Measurements from ENCODE around the gene LRRC23. TPM values are rescaled to one million over a fixed set of nuclear protein-coding genes. Genes with fewer than 3 reads are reported as not detected.
"Not testable (repeated sequence)": the region's sequence is repeated elsewhere in the genome, so short reads cannot be mapped to it uniquely, and the experiment has no call there.

The LRRC23 gene
- total RNA-seq, 3 donors from 2014 or later = 7.4 to 15.4 (median 10.8) TPM

DNA sequence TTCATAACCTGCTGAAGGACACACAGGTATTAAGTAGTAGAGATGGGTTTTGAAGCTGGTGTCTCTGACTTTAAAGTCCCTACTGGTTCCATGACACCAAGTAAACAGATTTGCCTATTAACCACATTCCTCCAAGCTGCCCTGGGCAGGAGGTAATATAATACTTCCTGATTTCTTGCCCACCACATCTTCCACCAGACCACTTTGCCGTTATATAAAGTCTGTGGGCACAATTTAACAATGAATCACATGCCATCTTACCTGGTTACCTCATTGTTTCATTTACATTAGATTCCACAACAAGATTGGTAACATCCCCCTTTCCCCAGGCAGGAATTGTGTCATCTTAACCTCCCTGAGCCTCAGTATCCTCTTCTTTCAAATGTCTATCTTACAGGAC is 900 bp upstream of the LRRC23 start:
- intact Hi-C loops (cut with DNase I; ENCODE audit: low total_unique reads) = no loop called here
- Histone ChIP-seq H3K36me3 (no peaks in the 10 kb centered on the region), H3K27me3 (no peaks in the 10 kb centered on the region), H3K9me3 (no peaks in the 10 kb centered on the region), H3K27ac (peak overlapping the region; percentile 93 to 94), H3K4me1 (no peaks in the 10 kb centered on the region), H3K4me3 (no peak overlapping the region)
- TF ChIP-seq POLR2A (IDR thresholded peaks at IDR 0.05) = no peak
- TF ChIP-seq, protein P1, sequence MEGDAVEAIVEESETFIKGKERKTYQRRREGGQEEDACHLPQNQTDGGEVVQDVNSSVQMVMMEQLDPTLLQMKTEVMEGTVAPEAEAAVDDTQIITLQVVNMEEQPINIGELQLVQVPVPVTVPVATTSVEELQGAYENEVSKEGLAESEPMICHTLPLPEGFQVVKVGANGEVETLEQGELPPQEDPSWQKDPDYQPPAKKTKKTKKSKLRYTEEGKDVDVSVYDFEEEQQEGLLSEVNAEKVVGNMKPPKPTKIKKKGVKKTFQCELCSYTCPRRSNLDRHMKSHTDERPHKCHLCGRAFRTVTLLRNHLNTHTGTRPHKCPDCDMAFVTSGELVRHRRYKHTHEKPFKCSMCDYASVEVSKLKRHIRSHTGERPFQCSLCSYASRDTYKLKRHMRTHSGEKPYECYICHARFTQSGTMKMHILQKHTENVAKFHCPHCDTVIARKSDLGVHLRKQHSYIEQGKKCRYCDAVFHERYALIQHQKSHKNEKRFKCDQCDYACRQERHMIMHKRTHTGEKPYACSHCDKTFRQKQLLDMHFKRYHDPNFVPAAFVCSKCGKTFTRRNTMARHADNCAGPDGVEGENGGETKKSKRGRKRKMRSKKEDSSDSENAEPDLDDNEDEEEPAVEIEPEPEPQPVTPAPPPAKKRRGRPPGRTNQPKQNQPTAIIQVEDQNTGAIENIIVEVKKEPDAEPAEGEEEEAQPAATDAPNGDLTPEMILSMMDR (IDR thresholded peaks at IDR 0.05) = no peak
- no peak for TF ChIP-seq POLR2AphosphoS5 (IDR thresholded peaks at IDR 0.05)
- no peak for DNase-seq (ENCODE audit: low spot score in 2 of 2)

DNA sequence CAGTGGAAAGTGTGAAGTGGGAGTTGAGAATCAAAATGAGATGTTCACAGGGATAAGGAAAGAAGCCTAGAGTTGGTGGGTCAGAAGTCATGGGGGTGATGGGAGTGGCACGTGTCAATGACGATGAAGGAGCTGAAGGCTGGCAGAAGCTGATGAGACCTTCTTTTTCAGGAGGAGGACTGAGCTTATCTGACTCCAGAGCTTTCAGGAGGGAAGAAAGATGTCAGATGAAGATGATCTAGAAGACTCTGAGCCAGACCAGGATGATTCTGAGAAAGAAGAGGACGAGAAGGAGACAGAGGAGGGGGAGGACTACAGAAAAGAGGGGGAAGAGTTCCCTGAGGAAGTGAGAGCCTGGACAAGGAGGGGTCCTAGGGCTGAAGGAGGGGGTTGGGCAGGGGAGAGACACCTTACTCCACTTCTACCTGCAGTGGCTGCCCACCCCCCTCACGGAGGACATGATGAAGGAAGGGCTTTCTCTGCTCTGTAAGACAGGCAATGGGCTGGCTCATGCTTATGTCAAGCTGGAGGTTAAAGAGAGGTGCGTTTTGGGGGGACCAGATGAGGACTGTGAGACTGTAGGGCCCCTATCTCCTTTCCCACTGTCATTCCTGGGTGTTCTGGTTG is 905 bp downstream of the LRRC23 start:
- TF ChIP-seq, protein P1 (IDR thresholded peaks at IDR 0.05) = no peak
- no peak for TF ChIP-seq POLR2AphosphoS5 (IDR thresholded peaks at IDR 0.05)
- no peak for TF ChIP-seq POLR2A (IDR thresholded peaks at IDR 0.05)
- H3K9me3 ChIP-seq = no peaks in the 10 kb centered on the region
- no peak for DNase-seq (ENCODE audit: low spot score in 2 of 2)
- peak overlapping the region in 2 of 3 donors; percentile 72 to 77 for H3K4me3 ChIP-seq
- H3K27ac ChIP-seq = peak overlapping the region; percentile 93 to 94
- H3K27me3 ChIP-seq = no peaks in the 10 kb centered on the region
- intact Hi-C loops (cut with DNase I; ENCODE audit: low total_unique reads) = no loop called here
- H3K4me1 ChIP-seq = no peaks in the 10 kb centered on the region
- H3K36me3 ChIP-seq = no peaks in the 10 kb centered on the region

DNA sequence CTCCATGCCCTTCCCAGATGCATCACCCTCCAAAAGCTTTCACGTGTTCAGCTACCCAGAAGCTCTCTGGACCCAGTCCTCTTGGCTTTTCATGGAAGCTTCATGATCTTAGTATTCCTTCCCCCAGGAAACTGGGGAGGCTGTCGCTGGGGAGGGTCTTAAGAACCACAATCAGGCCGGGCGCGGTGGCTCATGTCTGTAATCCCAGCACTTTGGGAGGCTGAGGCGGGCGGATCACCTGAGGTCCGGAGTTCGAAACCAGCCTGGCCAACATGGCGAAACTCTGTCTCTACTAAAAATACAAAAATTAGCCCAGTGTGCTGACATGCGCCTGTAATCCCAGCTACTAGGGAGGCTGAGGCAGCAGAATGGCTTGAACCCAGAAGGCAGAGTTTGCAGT is 3.5 kb downstream of the LRRC23 start:
- DNase-seq (ENCODE audit: low spot score in 2 of 2); H3K36me3 ChIP-seq; H3K27ac ChIP-seq; H3K4me3 ChIP-seq; intact Hi-C loops (cut with DNase I; ENCODE audit: low total_unique reads); H3K4me1 ChIP-seq; H3K27me3 ChIP-seq; H3K9me3 ChIP-seq: not testable (repeated sequence)

DNA sequence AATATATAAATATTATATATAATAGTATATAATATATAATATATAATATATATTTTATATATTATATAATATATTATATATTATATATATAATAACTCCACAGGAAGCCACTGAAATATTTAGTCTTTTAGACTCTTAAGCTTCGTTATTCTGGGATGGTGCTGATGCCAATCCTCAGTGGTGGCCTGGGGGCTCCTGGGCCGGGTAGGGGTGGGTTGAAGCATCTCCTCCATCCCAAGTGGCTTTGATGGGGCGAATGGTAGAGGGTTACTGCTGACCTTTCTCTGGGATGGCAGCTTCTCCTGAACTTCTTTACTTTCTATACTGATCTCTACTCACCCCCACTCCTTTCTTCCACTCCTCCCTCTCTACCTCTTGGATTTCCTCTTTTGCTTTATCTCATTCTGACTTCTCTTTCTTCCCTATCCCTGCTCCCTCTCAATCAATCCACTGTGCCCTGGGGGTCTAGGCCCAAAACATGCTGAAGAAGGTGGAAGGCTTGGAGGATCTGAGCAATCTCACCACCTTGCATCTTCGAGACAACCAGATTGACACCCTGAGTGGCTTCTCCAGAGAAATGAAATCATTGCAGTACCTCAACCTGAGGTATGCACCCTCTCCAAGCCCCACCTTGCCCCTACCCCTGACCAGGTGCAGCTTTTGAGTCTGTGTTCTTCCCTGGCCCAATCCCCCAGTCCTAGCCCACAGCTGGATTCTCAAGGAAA is 5.0 kb downstream of the LRRC23 start:
- H3K27me3 ChIP-seq = no peaks in the 10 kb centered on the region
- TF ChIP-seq POLR2A (IDR thresholded peaks at IDR 0.05) (no peak), POLR2AphosphoS5 (IDR thresholded peaks at IDR 0.05) (no peak)
- TF ChIP-seq, protein P1 (IDR thresholded peaks at IDR 0.05) = no peak
- H3K9me3 ChIP-seq = no peaks in the 10 kb centered on the region
- H3K4me1 ChIP-seq = peaks cover 0 to 5% of the 10 kb centered on the region in 2 donors
- intact Hi-C loops (cut with DNase I; ENCODE audit: low total_unique reads) = no loop called here
- H3K27ac ChIP-seq = no peak overlapping the region
- DNase-seq (ENCODE audit: low spot score in 2 of 2) = no peak
- no peaks in the 10 kb centered on the region for H3K36me3 ChIP-seq
- no peak overlapping the region for H3K4me3 ChIP-seq

DNA sequence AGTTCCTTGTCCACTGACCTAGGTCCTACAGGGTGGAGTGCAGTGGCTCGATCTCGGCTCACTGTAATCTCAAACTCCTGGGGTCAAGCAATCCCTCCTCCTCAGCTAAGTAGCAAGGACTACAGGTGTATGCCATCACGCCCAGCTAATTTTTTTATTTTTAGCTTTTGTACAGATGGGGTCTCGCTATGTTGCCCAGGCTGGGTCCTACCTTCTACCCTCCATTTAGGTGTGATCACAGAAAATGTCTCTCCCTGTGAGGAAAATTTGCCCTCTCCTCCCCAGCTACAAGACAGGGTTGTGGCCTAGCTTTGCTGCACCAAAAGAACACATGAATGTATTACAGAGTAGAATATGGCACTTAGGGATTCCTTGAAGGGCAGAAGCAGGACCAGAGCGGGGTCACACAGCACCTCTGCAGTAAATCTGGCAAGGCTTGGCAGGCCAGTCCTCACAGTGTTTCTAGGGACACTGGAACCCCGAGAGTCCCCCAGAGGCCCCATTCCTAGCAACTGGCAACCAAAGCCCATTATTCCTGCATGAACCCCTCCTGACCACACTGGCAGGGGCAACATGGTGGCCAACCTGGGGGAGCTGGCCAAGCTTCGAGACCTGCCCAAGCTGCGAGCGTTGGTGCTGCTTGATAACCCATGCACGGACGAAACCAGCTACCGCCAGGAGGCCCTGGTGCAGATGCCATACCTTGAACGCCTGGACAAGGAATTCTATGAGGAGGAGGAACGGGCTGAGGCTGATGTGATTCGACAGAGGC is 7.7 kb downstream of the LRRC23 start:
- peaks cover 0 to 5% of the 10 kb centered on the region in 2 donors for H3K4me1 ChIP-seq
- H3K27ac ChIP-seq = no peak overlapping the region
- H3K9me3 ChIP-seq = no peaks in the 10 kb centered on the region
- DNase-seq (ENCODE audit: low spot score in 2 of 2) = no peak
- no peak for TF ChIP-seq POLR2AphosphoS5 (IDR thresholded peaks at IDR 0.05)
- no peak for TF ChIP-seq POLR2A (IDR thresholded peaks at IDR 0.05)
- TF ChIP-seq, protein P1 (IDR thresholded peaks at IDR 0.05) = no peak
- H3K36me3 ChIP-seq = no peaks in the 10 kb centered on the region
- intact Hi-C loops (cut with DNase I; ENCODE audit: low total_unique reads) = no loop called here
- no peak overlapping the region for H3K4me3 ChIP-seq
- H3K27me3 ChIP-seq = no peaks in the 10 kb centered on the region

Data from breast epithelium (tissue), 4 donors.